HG03521 (cell line): Measurements from ENCODE around the gene CD320.
"Not testable (repeated sequence)": the region's sequence is repeated elsewhere in the genome, so short reads cannot be mapped to it uniquely, and the experiment has no call there.

ENCODE experiments used
- ATAC-seq: cut with Tn5 transposase; IDR thresholded peaks from one replicate; pipeline ENCODE4 v1.9.1; 2021; ENCODE audit warnings: mild to moderate bottlenecking, moderate library complexity; ENCODE audit not compliant: unreplicated experiment

CD320 gene

DNA sequence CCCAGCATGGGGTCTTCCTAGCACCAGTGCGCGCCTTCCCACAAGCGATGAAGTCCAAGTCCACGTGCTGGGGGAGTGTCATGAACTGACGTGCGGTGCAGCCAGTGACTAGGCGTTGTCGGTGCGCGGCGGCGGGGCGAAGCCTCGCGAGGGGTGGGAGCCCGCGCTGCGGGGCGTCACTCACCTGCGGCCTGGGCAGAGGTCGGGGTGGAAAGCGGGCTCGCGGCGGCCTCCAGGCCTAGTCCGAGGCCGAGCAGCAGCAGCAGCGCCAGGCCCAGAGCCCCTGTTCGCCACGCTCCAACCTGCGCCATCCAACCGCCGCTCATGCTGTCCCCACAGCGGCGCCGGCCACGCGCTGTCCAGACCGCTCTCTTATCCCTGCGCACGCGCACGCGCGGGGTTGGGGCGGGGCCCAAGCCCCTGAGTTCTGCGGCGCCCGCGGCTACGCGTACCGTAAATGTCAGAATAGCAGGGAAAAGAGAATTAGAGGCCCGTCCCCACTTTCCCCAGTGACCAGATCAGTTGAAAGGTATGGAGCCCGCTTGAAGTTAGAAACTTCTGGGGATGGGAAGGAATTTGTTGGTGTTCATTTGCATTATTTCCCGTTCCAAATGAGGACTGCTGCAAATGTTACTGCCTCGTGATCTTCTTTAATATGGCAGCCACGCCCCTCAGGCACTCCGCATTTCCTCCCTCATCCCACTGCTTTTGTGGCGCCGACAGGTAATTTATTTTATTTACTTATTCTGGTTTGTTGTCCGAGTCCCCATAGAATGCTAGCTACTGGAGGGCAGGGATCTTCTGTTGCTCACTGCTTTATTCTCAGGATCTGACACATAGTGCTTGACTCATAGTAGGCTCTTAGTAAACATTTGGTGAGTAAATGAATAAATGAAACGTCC is at the start of gene CD320:
CD320 (minus strand) TSS at position 394 of the 902 bp plus-strand sequence; CDS start at position 326, 68 bp downstream.
- peak; percentile 78 for ATAC-seq

DNA sequence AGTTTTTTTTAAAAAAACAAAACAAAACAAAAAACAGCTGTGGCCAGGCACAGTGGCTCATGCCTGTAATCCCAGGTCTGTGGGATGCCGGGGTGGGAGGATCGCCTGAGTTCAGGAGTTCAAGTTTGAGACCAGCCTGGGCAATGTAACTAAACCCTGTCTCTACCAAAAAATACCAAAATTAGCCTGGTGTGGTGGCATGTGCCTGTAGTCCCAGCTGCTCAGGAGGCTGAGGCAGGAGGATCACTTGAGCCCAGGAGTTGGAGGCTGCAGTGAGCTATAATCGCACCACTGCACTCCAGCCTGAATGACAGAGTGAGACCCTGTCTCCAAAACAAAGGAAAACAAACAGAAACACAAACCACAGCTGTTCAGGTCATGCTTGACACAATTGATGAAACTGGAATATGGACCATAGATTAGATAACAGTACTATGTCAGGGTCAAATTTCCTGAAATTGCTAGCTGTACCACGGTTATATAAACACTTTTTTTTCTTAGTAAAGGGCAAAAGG is 48.9 kb upstream of the CD320 start:
- ATAC-seq, result no peak

DNA sequence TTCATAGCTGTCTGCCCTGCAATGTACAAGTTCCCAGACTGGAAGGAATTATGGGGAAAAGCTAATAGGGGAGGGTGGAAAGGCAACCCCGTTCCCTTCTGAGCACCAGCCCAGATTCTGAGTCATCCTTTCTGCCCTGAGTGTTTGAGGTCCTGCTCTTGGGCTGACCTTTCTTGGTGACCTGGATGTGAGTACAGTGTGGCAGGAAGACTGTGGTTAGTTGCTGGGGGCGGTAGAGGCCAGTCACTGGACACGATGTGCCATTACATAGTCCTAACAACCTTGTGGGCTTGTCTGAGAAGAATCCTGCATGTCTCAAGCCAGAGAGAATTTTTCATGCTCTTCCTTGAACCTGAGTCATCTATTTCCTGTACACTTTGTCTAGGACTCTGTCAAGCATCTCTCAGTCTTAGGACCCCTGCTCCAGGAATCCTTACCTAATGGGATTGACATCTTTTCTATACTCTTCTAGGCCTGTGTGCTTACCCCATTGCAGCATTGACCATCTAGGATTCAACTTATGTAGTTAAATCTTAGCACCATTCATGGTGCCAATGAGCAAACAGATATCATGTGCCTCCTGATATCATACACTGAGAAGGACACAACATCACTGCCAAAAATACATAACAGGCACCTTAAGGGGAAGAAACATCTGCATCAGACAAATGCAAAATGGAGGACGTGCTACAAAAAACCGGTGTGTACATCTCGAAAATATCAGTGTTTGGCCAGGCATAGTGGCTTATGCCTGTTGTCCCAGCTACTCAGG is 47.7 kb upstream of the CD320 start:
- no peak for ATAC-seq

DNA sequence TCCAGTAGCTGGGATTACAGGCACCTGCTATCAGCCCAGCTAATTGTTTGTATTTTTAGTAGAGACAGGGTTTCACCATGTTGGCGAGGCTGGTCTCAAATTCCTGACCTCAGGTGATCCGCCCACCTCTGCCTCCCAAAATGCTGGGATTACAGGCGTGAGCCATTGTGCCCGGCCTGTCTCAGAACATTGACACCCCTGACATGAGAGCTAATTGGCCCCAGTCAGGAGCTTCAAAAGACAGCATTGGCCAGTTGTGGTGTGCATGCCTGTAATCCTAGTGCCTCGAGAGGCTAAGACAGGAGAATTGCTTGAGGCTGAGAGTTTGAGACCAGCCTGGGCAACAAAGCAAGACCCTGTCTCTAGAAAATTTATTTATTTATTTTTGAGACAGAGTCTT is 44.7 kb upstream of the CD320 start:
- not testable (repeated sequence) for ATAC-seq

DNA sequence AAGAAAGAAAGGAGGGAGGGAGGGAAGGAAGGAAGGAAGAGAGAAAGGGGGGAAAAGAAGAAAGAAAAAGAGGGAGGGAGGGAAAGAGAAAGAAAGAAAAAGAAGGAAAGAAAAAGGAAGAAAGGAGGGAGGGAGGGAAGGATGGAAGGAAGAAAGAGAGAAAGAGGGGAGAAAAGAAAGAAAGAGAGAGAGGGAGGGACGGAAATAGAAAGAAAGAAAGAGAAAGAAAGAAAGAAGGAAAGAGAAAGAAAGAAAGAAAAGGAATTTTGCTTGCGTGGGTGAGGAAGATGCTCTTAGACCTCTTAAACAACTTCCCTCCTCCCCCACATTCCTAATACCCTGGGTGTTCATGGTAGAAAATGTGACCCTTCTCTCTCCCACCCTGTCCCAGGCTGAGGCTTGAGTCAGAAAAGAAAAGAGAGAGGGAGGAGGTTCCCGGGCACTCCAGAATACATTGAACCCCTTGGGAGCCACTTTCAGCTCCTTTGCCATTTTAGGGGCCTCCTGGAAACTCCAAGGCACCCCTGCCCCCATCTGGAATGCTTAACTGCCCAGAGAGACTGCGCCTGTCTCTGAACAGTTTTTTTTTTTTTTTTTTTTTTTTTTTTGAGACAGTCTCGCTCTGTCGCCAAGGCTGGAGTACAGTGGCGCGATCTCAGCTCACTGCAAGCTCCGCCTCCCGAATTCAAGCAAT is 44.1 kb upstream of the CD320 start:
- ATAC-seq, result no peak

DNA sequence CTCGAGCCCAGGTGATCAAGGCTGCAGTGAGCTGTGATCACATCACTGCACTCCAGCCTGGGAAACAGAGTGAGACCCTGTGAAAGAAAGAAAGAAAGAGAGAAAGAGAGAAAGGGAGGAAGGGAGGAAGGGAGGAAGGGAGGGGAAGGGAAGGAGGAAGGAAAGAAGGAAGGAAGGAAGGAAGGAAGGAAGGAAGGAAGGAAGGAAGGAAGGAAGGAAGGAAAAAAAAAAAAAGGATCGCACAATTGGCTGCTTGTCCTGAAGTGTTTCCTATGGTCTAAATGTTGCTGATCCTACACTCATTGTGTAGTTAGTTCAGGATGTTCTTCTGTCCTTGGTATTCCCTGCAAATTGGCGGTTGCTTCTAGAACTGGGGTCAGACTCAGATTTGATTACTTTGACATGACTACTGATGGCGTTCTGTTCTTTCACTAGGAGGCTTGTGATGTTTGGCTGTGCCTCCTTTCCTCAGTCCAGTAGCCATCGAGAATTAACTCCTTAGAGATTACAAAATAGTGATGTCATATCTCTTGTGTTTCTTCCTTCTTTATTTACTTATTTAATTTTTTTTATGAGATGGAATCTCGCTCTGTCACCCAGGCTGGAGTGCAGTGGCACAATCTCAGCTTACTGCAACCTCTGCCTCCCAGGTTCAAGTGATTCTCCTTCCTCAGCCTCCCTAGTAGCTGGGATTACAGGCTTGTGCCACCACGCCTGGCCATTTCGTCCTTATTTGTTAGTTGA is 41.6 kb upstream of the CD320 start:
- ATAC-seq, result not testable (repeated sequence)

DNA sequence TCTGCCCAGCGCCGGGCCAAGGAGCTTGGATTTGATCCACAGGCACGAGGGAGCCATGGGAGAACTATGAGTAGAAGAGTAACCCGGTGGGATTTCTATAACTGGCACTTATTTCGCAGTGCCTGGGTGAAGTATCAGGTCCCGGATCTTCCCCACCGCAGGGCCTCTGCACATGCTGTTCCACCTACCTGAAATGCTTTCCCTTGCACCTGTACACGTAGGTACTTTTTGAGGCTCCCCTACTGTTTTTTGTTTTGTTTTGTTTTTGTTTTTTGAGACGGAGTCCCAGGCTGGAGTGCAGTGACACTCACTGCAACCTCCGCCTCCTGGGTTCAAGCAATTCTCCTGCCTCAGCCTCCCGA is 35.3 kb upstream of the CD320 start:
- ATAC-seq, result no peak

DNA sequence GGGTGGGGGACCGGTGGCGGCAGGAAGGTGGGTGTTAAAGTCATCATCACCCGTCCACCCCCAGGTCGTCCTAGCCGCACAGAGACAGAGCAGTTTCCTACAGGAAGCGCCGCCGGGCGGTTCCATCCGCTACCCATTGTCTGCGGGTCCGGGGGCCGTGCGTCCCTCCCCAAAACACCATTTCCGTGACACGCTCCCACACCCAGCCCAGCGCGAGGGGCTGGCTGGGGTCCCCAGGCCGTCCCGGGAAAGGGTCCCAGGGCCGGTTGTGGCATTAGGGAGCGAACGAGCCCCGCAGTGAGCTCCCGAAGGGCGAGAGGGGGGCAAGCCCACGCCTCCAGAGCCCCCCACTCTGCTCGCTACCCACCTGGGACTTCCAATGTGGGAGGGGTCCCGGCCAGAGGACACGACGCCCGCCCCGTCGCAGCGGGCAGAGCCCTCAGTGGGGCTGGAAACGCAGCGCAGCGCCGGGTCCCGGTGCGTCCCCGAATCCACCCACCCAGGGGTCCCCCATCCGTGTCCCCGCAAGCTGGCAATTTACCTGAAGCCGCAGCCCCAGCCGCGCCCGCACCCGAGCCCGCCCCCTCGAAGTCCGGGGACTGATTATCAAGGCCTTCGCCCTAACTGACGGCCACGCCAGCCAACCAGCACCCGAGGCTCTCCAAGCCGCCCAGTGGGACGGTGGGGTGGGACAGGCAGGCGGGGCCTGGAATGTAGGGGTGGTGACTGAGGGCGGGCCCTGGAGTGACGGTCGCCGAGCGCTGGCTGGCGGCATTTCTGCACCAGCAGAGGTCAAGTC is 34.7 kb upstream of the CD320 start, which contains the start of gene KANK3:
KANK3 (minus strand) TSS at position 579 of the 799 bp plus-strand sequence. CDS start 5,434 bp downstream, outside the sequence.
- ATAC-seq, result peak; percentile 85

DNA sequence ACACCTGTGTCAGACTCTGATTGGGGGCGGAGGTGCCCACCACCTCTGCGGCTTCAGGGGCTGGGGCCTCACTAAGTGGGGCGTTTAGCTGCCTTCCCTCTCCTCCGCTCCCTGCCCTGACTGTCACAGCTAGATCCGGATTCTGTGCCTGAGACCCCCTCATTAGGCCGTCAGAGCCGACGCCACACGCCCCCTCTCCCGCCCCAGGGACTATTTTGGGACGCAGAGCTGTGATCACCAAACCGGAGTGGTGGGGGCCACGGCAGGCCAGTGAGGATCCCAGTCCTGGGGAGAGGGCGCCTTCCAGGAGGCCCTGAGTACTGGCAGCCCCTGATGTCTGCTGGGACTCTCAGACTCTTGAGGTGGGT is 34.1 kb upstream of the CD320 start:
- no peak for ATAC-seq

DNA sequence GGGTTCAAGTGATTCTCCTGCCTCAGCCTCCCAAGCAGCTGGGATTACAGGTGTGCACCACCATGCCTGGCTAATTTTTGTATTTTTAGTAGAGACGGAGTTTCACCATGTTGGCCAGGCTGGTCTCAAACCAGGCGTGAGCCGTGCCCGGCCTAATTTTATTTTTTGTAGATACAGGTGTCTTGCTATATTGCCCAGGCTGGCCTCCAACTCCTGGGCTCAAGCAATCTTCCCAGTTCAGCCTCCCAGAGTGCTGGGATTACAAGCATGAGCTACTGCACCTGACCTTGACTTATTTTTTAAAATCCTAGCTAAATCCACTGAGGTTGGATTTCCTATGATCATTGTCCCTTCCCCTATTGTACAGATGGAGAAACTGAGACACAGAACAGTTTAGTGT is 33.3 kb upstream of the CD320 start:
- ATAC-seq, result not testable (repeated sequence)

DNA sequence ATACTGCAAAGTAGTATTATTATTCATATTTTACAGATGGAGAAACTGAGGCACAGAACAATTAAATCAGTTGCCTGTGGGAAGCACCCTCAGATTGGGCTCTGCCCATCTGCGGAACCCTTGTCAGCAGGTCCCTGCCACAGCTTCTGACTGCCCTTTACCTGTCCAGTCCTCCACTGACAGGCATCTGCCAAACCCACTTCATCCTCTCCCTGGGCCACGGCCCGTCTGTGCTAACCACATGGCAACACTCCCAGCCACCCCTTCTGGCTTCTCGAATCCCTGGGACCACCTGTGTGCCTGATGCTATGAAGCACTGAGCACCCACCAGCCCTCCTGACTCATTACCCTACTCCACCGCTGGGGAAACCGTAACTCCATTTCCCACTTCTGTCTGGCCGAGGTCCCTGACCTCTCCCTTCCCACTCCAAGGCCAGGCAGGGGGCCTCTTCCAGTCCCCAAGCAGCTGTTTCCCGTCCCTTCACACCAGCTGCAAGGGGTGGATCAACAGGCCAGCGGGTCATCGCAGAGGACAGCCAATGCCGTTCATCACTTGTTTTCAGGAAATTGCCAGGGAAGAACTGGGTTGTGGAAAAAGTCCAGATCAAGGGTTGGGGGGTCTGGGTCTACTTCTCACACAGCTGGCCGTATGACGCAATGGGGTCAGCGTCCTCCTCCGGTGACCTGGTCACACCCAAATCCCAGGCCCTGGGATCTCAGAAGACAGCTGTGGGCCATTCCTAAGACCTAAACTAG is 32.4 kb upstream of the CD320 start:
- no peak for ATAC-seq

DNA sequence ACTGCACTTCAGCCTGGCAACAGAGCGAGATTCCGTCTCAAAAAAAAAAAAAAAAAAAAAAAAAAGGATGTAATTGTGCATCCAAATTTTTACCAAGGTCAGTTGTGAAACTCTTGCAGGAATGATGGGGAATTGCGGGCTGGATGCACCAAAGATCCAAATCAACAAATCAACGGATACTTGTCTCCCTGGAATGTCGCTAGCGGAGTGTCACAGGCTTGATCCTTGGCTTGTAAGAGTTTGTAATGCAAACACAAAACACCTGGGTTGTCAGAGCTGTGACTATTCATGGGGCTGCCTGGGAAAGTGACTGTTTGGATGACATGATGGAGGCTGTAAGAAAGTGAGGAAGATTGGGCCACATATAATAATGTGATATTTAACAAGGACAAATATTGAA is 30.7 kb upstream of the CD320 start:
- no peak for ATAC-seq

DNA sequence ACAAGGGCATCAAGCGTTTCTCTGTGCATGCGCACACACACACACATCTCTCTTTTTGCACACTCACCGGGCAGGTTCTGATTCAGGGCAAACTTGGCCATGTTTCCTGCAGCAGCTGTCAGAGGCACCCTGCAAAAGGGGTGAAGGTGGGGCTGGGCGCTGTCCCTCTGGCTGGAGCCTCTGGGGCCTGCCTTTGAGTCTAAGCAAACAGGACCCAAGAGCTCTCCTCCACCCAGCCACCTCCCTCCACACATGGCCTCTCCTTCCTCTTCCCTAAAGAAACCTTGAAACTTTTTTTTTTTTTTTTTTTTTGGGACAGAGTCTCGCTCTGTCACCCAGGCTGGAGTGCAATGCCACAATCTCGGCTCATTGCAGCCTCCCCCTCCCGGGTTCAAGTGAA is 29.6 kb upstream of the CD320 start:
- ATAC-seq, result no peak

DNA sequence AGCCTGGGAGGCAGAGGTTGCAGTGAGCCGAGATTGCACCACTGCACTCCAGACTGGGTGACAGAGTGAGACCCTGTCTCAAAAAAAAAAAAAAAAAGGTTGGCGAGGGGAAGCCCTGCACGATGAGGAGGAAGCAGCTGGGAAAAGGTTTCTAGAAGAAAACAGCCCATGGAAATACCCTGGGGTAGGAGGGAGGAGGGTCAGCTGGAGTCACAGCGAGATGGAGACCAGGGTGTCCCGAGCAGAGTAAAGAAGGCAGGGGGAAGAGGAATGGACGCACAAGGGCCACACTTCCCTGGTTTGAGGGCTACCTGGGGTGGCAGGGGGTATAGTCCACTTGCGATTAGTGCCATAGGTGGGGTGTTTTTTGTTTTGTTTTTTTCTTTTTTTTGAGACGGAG is 28.5 kb upstream of the CD320 start:
- no peak for ATAC-seq

DNA sequence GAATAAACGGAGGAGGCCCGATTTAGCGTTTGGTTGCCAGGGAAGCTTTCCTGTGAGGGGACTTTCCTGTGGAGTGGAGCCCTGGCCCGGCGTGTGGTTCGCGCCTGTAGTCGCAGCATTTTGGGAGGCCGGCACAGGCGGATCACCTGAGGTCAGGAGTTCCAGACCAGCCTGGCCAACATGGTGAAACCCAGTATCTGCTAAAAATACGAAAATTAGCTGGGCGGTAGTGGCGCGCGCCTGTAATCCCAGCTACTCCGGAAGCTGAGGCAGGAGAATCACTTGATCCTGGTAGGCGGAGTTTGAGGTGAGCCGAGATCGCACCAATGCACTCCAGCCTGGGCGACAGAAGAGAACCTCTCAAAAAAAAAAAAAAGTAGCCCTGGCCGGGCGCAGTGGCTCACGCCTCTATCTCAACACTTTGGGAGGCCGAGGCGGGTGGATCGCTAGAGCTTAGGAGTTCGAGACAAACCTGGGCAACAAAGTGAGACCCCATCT is 28.0 kb upstream of the CD320 start:
- ATAC-seq, result no peak

DNA sequence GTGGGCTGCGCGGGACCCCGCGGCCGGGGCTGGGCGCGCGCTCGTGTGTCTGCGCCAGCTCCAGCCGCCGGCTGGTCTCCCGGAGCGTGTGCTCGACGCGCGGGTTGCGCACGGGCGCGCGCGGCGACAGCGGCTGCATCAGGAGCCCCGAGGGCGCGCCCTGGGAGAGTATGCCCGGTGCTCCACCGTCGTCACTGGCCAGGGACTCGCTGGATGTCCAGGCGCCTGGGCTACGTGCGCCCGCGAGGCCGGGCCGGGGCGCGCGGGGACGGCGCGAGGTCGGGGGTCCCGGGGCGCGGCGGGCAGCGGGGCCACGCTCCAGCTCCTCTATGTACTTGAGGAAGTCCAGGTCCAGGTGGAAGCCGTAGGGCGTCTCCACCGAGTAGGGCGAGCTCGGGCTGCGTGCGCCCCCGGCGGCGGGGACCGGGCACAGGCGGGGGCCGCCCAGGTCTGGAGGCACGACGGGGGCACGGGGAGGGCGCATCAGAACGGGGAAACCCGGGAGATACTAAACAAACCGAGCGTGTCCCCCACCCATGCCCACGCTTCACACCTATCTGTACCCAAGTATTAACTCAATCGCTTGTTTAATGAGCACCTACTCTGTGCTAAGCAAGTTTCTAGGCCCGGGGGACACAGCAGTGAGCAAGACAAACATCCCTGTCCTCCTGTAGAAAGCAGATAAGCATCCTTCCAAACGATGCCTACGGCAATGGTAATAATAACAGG is 27.3 kb upstream of the CD320 start:
- ATAC-seq, result peak; percentile 29

DNA sequence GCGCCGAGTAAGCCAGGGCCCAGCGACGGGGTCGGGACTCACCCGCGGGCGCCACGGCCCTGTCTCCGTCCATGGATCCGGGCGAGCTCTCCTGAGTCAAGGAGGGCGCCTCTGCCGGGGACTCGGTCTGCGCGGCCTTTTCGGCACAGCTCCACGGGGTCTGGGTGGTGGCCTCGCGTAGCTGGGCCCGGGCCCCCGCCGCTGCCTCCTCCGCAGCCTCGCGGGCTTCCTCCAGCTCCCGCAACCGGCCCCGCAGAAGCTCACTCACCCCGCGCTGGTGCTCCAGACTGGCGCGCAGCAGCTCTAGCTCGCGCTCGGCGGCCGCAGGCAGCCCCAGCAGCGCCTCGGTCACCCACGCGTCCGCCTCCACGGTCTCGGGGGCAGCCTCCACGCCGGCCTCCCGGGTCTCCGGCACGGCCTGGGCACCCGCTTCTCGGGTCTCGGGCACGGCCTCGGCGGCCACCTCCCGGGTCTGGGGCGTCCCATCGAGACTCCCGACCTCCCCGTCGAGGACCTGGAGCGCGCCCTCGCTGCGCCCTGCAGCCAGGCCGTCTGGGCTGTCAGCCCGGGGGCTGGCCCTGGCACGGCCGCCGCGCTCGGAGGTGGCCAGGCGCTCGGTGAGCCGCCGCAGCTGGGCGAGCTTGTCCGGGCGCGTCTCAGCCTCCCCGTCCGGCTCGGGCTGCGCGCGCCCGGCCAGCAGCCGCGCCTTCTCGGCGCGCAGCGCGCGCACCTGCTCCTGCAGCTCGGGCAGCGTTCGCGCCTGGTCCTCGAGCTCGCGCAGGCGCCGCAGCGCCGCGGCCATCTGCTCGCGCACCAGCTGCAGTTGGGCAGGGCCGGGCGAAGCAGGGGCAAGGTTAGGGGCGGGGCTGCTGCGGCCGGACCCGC is 26.5 kb upstream of the CD320 start:
- ATAC-seq, result peak; percentile 48
